ENCODE results near the gene KIAA1328. TPM values are rescaled to one million over a fixed set of nuclear protein-coding genes. Genes with fewer than 3 reads are reported as not detected.

Gene KIAA1328
- polyA plus RNA-seq, 1 donor from 2014 or later, result 8.5 TPM

DNA sequence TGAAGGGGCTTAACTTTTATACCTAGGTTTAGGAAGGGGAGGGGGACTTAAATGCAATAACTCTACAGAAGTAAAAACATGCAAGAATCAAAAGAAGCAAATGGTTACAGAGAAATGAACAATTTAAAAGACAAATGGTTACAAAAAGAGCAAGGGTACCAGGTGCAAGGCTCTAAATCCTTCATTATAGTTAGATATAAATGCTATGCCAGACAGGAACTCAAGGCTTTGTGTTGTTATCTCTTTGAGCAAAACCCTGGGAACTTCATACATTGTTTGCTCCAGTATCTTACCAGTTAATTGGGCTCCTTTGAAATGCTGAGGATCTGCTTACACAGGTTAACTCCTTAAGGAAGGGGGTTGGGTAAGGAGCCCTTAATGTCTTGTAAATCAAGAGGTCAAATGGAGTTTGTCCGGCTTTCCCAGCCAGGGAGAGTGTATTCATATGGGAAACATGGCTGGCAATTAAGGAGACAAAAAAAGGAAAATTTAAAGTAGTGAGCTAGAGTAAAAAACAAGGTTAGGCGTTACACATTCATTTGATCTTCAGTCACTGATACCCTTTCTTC lies 389.2 kb downstream of the KIAA1328 start:
- H3K4me3 ChIP-seq (ENCODE audit: low read length), result no peak overlapping the region
- no peak overlapping the region for H3K4me2 ChIP-seq (ENCODE audit: low read length)

DNA sequence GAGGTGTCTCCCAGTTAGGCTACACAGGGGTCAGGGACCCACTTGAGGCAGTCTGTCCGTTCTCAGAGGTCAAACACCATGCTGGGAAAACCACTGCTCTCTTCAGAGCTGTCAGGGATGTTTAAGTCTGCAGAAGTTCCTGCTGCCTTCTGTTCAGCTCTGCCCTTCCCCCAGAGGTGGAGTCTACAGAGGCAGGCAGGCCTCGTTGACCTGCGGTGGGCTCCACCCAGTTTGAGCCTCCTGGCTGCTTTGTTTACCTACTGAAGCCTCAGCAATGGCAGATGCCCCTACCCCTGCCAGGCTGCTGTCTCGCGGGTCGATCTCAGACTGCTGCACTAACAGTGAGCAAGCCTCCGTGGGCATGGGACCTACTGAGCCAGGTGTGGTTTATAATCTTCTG lies 390.3 kb downstream of the KIAA1328 start:
- Histone ChIP-seq H3K27me3 (ENCODE audit: insufficient read depth, low read depth, low read length) (no peaks in the 10 kb centered on the region), H3F3A (ENCODE audit: insufficient read depth, low read length, poor library complexity, severe bottlenecking) (no peaks in the 10 kb centered on the region), H3K4me3 (ENCODE audit: low read length) (no peak overlapping the region), H4K20me1 (ENCODE audit: insufficient read depth) (no peaks in the 10 kb centered on the region), H3K9me2 (ENCODE audit: insufficient read depth, low read length) (no peaks in the 10 kb centered on the region), H3K27ac (ENCODE audit: low read length) (no peak overlapping the region), H3K9me3 (ENCODE audit: low read length) (no peaks in the 10 kb centered on the region), H3K4me2 (ENCODE audit: low read length) (no peak overlapping the region), H2AFZ (ENCODE audit: low read depth, low read length) (no peak overlapping the region), H3K9ac (ENCODE audit: low read length) (no peak overlapping the region), H3K36me3 (ENCODE audit: insufficient read depth, low read length) (no peaks in the 10 kb centered on the region), H3K79me2 (replicated peaks; ENCODE audit: insufficient read depth, low read length) (no peaks in the 10 kb centered on the region)
- TF ChIP-seq, protein P1, sequence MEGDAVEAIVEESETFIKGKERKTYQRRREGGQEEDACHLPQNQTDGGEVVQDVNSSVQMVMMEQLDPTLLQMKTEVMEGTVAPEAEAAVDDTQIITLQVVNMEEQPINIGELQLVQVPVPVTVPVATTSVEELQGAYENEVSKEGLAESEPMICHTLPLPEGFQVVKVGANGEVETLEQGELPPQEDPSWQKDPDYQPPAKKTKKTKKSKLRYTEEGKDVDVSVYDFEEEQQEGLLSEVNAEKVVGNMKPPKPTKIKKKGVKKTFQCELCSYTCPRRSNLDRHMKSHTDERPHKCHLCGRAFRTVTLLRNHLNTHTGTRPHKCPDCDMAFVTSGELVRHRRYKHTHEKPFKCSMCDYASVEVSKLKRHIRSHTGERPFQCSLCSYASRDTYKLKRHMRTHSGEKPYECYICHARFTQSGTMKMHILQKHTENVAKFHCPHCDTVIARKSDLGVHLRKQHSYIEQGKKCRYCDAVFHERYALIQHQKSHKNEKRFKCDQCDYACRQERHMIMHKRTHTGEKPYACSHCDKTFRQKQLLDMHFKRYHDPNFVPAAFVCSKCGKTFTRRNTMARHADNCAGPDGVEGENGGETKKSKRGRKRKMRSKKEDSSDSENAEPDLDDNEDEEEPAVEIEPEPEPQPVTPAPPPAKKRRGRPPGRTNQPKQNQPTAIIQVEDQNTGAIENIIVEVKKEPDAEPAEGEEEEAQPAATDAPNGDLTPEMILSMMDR (IDR thresholded peaks at IDR 0.05; ENCODE audit: poor library complexity, severe bottlenecking), result no peak
- no peak for TF ChIP-seq EP300 (conservative IDR thresholded peaks at IDR 0.05; ENCODE audit: poor library complexity, severe bottlenecking)
- TF ChIP-seq POLR2AphosphoS5 (IDR thresholded peaks at IDR 0.05), result no peak
- no peak for TF ChIP-seq RAD21 (conservative IDR thresholded peaks at IDR 0.05)
- no peak for TF ChIP-seq SMC3 (conservative IDR thresholded peaks at IDR 0.05; ENCODE audit: poor library complexity)
- no peak for TF ChIP-seq EZH2 (IDR thresholded peaks at IDR 0.05; ENCODE audit: borderline replicate concordance, insufficient read depth, low read length, poor library complexity, severe bottlenecking)
- TF ChIP-seq, protein P2, sequence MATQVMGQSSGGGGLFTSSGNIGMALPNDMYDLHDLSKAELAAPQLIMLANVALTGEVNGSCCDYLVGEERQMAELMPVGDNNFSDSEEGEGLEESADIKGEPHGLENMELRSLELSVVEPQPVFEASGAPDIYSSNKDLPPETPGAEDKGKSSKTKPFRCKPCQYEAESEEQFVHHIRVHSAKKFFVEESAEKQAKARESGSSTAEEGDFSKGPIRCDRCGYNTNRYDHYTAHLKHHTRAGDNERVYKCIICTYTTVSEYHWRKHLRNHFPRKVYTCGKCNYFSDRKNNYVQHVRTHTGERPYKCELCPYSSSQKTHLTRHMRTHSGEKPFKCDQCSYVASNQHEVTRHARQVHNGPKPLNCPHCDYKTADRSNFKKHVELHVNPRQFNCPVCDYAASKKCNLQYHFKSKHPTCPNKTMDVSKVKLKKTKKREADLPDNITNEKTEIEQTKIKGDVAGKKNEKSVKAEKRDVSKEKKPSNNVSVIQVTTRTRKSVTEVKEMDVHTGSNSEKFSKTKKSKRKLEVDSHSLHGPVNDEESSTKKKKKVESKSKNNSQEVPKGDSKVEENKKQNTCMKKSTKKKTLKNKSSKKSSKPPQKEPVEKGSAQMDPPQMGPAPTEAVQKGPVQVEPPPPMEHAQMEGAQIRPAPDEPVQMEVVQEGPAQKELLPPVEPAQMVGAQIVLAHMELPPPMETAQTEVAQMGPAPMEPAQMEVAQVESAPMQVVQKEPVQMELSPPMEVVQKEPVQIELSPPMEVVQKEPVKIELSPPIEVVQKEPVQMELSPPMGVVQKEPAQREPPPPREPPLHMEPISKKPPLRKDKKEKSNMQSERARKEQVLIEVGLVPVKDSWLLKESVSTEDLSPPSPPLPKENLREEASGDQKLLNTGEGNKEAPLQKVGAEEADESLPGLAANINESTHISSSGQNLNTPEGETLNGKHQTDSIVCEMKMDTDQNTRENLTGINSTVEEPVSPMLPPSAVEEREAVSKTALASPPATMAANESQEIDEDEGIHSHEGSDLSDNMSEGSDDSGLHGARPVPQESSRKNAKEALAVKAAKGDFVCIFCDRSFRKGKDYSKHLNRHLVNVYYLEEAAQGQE (IDR thresholded peaks at IDR 0.05; ENCODE audit: borderline replicate concordance), result no peak

More for the DNA sequence above, 389.2 kb downstream of the KIAA1328 start:
- TF ChIP-seq, protein P1 (IDR thresholded peaks at IDR 0.05; ENCODE audit: poor library complexity, severe bottlenecking), result no peak
- TF ChIP-seq SMC3 (conservative IDR thresholded peaks at IDR 0.05; ENCODE audit: poor library complexity), result no peak
- TF ChIP-seq POLR2AphosphoS5 (IDR thresholded peaks at IDR 0.05), result no peak
- TF ChIP-seq MXI1 (conservative IDR thresholded peaks at IDR 0.05; ENCODE audit: poor library complexity, severe bottlenecking), result no peak
- TF ChIP-seq RAD21 (conservative IDR thresholded peaks at IDR 0.05), result no peak
- TF ChIP-seq TAF1 (IDR thresholded peaks at IDR 0.05; ENCODE audit: low read depth), result no peak
- TF ChIP-seq, protein P2 (IDR thresholded peaks at IDR 0.05; ENCODE audit: borderline replicate concordance), result no peak
- no peak for TF ChIP-seq EZH2 (IDR thresholded peaks at IDR 0.05; ENCODE audit: borderline replicate concordance, insufficient read depth, low read length, poor library complexity, severe bottlenecking)
- no peak for TF ChIP-seq EP300 (conservative IDR thresholded peaks at IDR 0.05; ENCODE audit: poor library complexity, severe bottlenecking)
- Histone ChIP-seq H2AFZ (ENCODE audit: low read depth, low read length) (no peak overlapping the region), H3F3A (ENCODE audit: insufficient read depth, low read length, poor library complexity, severe bottlenecking) (no peaks in the 10 kb centered on the region), H3K27me3 (ENCODE audit: insufficient read depth, low read depth, low read length) (no peaks in the 10 kb centered on the region), H3K9ac (ENCODE audit: low read length) (no peak overlapping the region), H4K20me1 (ENCODE audit: insufficient read depth) (no peaks in the 10 kb centered on the region), H3K9me3 (ENCODE audit: low read length) (no peaks in the 10 kb centered on the region), H3K36me3 (ENCODE audit: insufficient read depth, low read length) (no peaks in the 10 kb centered on the region), H3K27ac (ENCODE audit: low read length) (no peak overlapping the region), H3K9me2 (ENCODE audit: insufficient read depth, low read length) (no peaks in the 10 kb centered on the region), H3K79me2 (replicated peaks; ENCODE audit: insufficient read depth, low read length) (no peaks in the 10 kb centered on the region)

All from neural cell (in vitro differentiated cells).